ENCODE results near the gene SLC22A17.

- TF ChIP-seq TAF1 (IDR thresholded peaks at IDR 0.05; ENCODE audit: low read depth) (no peak), CTCF (IDR thresholded peaks at IDR 0.05; ENCODE audit: poor library complexity, severe bottlenecking) (no peak), REST (IDR thresholded peaks at IDR 0.05; ENCODE audit: borderline replicate concordance) (no peak)
These were observed 6.5 kb upstream of the SLC22A17 start for GRCh38 chr14:23359167-23359626.
